SK-N-SH treated with all-trans-retinoic acid at 6 μM for 48 hours (cell line): ENCODE results near the gene OR6N1.

Source experiments
- ARNTL ChIP-seq: fragments of 450-650 bp; formaldehyde crosslinking; IDR thresholded peaks from 2 replicates; pipeline ENCODE4 v1.5.0; 2020; ENCODE audit warnings: low read depth, mild to moderate bottlenecking, moderate library complexity, borderline replicate concordance
- BACH2 ChIP-seq: fragments of 250-450 bp; sonication (Bioruptor Pico); IDR thresholded peaks from 2 replicates; pipeline ENCODE4 v1.9.0; 2021; ENCODE audit warnings: mild to moderate bottlenecking, borderline replicate concordance
- ESRRG ChIP-seq: fragments of 250-450 bp; sonication (Bioruptor Pico); IDR thresholded peaks from 2 replicates; pipeline ENCODE4 v1.6.1; 2021; ENCODE audit warnings: mild to moderate bottlenecking
- RARB ChIP-seq: fragments of 250-450 bp; sonication (Bioruptor Pico); IDR thresholded peaks from 2 replicates; pipeline ENCODE4 v1.8.0; 2021; ENCODE audit warnings: mild to moderate bottlenecking, moderate library complexity
- SNAI2 ChIP-seq: fragments of 250-450 bp; sonication (Bioruptor Pico); IDR thresholded peaks from 2 replicates; pipeline ENCODE4 v1.5.0; 2020; ENCODE audit warnings: mild to moderate bottlenecking, moderate library complexity
- TOX ChIP-seq: fragments of 250-450 bp; sonication (Bioruptor Pico); IDR thresholded peaks from 2 replicates; pipeline ENCODE4 v1.8.0; 2021; ENCODE audit warnings: mild to moderate bottlenecking, moderate library complexity, borderline replicate concordance
- ZC3H10 ChIP-seq: fragments of 250-450 bp; sonication (Bioruptor Pico); IDR thresholded peaks from 2 replicates; pipeline ENCODE4 v1.5.1; 2021; ENCODE audit warnings: mild to moderate bottlenecking, moderate library complexity
- TF ChIP-seq, protein P1 (sequence below): fragments of 250-450 bp; sonication (Bioruptor Pico); IDR thresholded peaks from 2 replicates; pipeline ENCODE4 v1.8.0; 2021; ENCODE audit warnings: low read depth, mild to moderate bottlenecking, moderate library complexity, borderline replicate concordance
- TF ChIP-seq, protein P2 (sequence below): fragments of 250-450 bp; sonication (Bioruptor Pico); IDR thresholded peaks from 2 replicates; pipeline ENCODE4 v1.5.1; 2020; ENCODE audit warnings: low read depth, mild to moderate bottlenecking, moderate library complexity

DNA sequence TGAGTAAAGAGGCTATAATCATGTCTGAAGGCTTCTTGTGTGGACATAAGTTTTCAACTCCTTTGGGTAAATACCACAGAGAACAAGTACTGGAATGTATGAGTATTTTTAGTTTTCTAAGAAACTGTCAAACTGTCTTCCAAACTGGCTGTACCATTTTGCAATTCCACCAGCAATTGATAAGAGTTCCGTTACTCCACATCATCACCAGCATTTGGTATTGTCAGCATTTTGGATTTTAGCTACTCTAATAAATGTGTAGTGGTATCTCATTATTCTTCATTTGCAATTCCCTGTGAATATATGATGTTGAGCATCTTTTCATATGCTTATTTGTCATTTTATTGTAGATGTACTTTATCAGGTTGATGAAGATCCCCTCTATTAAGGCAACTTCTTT lies 49.7 kb upstream of the OR6N1 start:
- TF ChIP-seq ARNTL (no peak), TOX (CRISPR knock-in tag) (no peak), SNAI2 (no peak), RARB (no peak), ZC3H10 (CRISPR knock-in tag) (no peak), BACH2 (no peak), ESRRG (CRISPR knock-in tag) (no peak)
- TF ChIP-seq, protein P1, sequence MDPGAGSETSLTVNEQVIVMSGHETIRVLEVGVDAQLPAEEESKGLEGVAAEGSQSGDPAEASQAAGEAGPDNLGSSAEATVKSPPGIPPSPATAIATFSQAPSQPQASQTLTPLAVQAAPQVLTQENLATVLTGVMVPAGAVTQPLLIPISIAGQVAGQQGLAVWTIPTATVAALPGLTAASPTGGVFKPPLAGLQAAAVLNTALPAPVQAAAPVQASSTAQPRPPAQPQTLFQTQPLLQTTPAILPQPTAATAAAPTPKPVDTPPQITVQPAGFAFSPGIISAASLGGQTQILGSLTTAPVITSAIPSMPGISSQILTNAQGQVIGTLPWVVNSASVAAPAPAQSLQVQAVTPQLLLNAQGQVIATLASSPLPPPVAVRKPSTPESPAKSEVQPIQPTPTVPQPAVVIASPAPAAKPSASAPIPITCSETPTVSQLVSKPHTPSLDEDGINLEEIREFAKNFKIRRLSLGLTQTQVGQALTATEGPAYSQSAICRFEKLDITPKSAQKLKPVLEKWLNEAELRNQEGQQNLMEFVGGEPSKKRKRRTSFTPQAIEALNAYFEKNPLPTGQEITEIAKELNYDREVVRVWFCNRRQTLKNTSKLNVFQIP (CRISPR knock-in tag) = no peak
- TF ChIP-seq, protein P2, sequence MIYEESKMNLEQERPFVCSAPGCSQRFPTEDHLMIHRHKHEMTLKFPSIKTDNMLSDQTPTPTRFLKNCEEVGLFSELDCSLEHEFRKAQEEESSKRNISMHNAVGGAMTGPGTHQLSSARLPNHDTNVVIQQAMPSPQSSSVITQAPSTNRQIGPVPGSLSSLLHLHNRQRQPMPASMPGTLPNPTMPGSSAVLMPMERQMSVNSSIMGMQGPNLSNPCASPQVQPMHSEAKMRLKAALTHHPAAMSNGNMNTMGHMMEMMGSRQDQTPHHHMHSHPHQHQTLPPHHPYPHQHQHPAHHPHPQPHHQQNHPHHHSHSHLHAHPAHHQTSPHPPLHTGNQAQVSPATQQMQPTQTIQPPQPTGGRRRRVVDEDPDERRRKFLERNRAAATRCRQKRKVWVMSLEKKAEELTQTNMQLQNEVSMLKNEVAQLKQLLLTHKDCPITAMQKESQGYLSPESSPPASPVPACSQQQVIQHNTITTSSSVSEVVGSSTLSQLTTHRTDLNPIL (CRISPR knock-in tag) = no peak
